HG03354 (cell line): ENCODE data around the gene ALLC.

Experiments
- ATAC-seq: cut with Tn5 transposase; IDR thresholded peaks from one replicate; pipeline ENCODE4 v1.9.1; 2021; ENCODE audit warnings: mild to moderate bottlenecking; ENCODE audit not compliant: unreplicated experiment, poor library complexity, severe bottlenecking

Gene ALLC

GRCh38 chr2:3637692-3638455, 20.1 kb upstream of the ALLC start:
- ATAC-seq, result no peak

GRCh38 chr2:3638456-3638810, 19.6 kb upstream of the ALLC start:
- ATAC-seq, result no peak

GRCh38 chr2:3639015-3639630, 18.9 kb upstream of the ALLC start:
- no peak for ATAC-seq

GRCh38 chr2:3639653-3640052, 18.3 kb upstream of the ALLC start:
- no peak for ATAC-seq

GRCh38 chr2:3641181-3641580, 16.8 kb upstream of the ALLC start:
- ATAC-seq, result no peak

GRCh38 chr2:3641841-3642421, 16.1 kb upstream of the ALLC start:
- no peak for ATAC-seq

- no peak for ATAC-seq
Observed at GRCh38 chr2:3642521-3643215, 15.3 kb upstream of the ALLC start.

- no peak for ATAC-seq
Observed at GRCh38 chr2:3643371-3644245, 14.4 kb upstream of the ALLC start.

- ATAC-seq, result peak; percentile 72
Observed at GRCh38 chr2:3644246-3644525, 13.8 kb upstream of the ALLC start.

- ATAC-seq, result no peak
Observed at GRCh38 chr2:3644891-3645605, 13.0 kb upstream of the ALLC start.

GRCh38 chr2:3645745-3646389, 12.1 kb upstream of the ALLC start:
- ATAC-seq, result no peak

GRCh38 chr2:3646446-3646845, 11.6 kb upstream of the ALLC start:
- ATAC-seq, result no peak

- ATAC-seq, result no peak
Observed at GRCh38 chr2:3647246-3647645, 10.8 kb upstream of the ALLC start.

GRCh38 chr2:3647831-3648651, 10.0 kb upstream of the ALLC start:
- ATAC-seq, result no peak

GRCh38 chr2:3648652-3649177, 9.3 kb upstream of the ALLC start:
- no peak for ATAC-seq

GRCh38 chr2:3649581-3649980, 8.4 kb upstream of the ALLC start:
- ATAC-seq, result no peak

- ATAC-seq, result no peak
Observed at GRCh38 chr2:3650140-3650920, 7.7 kb upstream of the ALLC start.
